Measurements from ENCODE around the gene DRC1. TPM values are rescaled to one million over a fixed set of nuclear protein-coding genes. Genes with fewer than 3 reads are reported as not detected.

Gene DRC1
- total and polyA plus RNA-seq, 2 donors (not counting 1 experiment from before 2014, with no cell fraction given), result under 0.01 to 0.10 TPM

DNA sequence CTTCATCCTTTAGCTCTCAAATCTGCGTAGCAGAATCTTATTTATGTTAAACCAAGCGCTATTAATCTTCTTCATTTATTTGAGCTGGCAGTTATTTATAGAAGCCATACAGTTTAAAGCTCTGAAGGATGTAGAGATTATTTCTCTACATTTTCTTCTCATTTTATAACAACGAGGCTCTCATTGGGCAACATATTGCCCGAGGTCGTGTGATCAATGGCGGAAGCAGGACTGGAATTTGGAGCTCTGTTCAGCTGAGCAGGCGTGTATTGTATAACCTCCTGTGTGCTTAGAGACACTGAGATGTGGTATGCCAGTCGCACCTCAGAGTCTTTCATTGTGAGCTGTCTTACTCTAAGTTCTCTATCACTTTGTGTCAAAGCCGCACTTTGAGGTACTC, 17.5 kb upstream of the DRC1 start:
- no peak for TF ChIP-seq CTCF (conservative IDR thresholded peaks at IDR 0.05 in 1 of 2, IDR thresholded peaks at IDR 0.05 in 1 of 2; ENCODE audit: low read depth in 1 of 2, low read length in 2 of 2)
- TF ChIP-seq EZH2 (IDR thresholded peaks at IDR 0.05; ENCODE audit: low read length, missing control alignments), result no peak
- Histone ChIP-seq H3K9me3 (ENCODE audit: control insufficient read depth, insufficient read depth, low read depth, low read length) (no peaks in the 10 kb centered on the region), H3K4me2 (ENCODE audit: extremely low read depth, insufficient read depth, low read length) (no peak overlapping the region), H2AFZ (ENCODE audit: low read length) (no peak overlapping the region), H3K27ac (ENCODE audit: insufficient read depth, low read length) (no peak overlapping the region), H3K4me3 (replicated peaks in 1 of 4; ENCODE audit: control extremely low read depth in 1 of 4, insufficient read depth in 1 of 4, low read depth in 3 of 4, low read length in 4 of 4) (no peak overlapping the region), H3K79me2 (ENCODE audit: control insufficient read depth, insufficient read depth, low read length) (no peaks in the 10 kb centered on the region), H3K27me3 (ENCODE audit: control insufficient read depth, insufficient read depth, low read length) (no peaks in the 10 kb centered on the region), H3K9ac (ENCODE audit: insufficient read depth, low read length) (no peak overlapping the region), H3K36me3 (ENCODE audit: control insufficient read depth, insufficient read depth, low read length) (peaks cover 2% of the 10 kb centered on the region), H4K20me1 (ENCODE audit: control insufficient read depth, extremely low read depth, insufficient read depth, low read length) (no peaks in the 10 kb centered on the region), H3K4me1 (ENCODE audit: control insufficient read depth, extremely low read depth, insufficient read depth, low read length) (no peaks in the 10 kb centered on the region)
- no peak for DNase-seq (ENCODE audit: low read depth in 2 of 2)

GRCh38 chr2:26384597-26384996, 17.1 kb upstream of the DRC1 start:
- Histone ChIP-seq H3K9me3 (ENCODE audit: control insufficient read depth, insufficient read depth, low read depth, low read length) (no peaks in the 10 kb centered on the region), H4K20me1 (ENCODE audit: control insufficient read depth, extremely low read depth, insufficient read depth, low read length) (no peaks in the 10 kb centered on the region), H3K4me3 (replicated peaks in 1 of 4; ENCODE audit: control extremely low read depth in 1 of 4, insufficient read depth in 1 of 4, low read depth in 3 of 4, low read length in 4 of 4) (no peak overlapping the region), H3K9ac (ENCODE audit: insufficient read depth, low read length) (no peak overlapping the region), H3K4me2 (ENCODE audit: extremely low read depth, insufficient read depth, low read length) (no peak overlapping the region), H2AFZ (ENCODE audit: low read length) (no peak overlapping the region), H3K27ac (ENCODE audit: insufficient read depth, low read length) (no peak overlapping the region), H3K27me3 (ENCODE audit: control insufficient read depth, insufficient read depth, low read length) (no peaks in the 10 kb centered on the region), H3K79me2 (ENCODE audit: control insufficient read depth, insufficient read depth, low read length) (no peaks in the 10 kb centered on the region), H3K4me1 (ENCODE audit: control insufficient read depth, extremely low read depth, insufficient read depth, low read length) (no peaks in the 10 kb centered on the region), H3K36me3 (ENCODE audit: control insufficient read depth, insufficient read depth, low read length) (peaks cover 2% of the 10 kb centered on the region)
- DNase-seq (ENCODE audit: low read depth in 2 of 2), result no peak
- no peak for TF ChIP-seq EZH2 (IDR thresholded peaks at IDR 0.05; ENCODE audit: low read length, missing control alignments)
- TF ChIP-seq CTCF (conservative IDR thresholded peaks at IDR 0.05 in 1 of 2, IDR thresholded peaks at IDR 0.05 in 1 of 2; ENCODE audit: low read depth in 1 of 2, low read length in 2 of 2), result no peak

- Histone ChIP-seq H3K79me2 (ENCODE audit: control insufficient read depth, insufficient read depth, low read length) (no peaks in the 10 kb centered on the region), H3K9me3 (ENCODE audit: control insufficient read depth, insufficient read depth, low read depth, low read length) (no peaks in the 10 kb centered on the region), H3K27me3 (ENCODE audit: control insufficient read depth, insufficient read depth, low read length) (no peaks in the 10 kb centered on the region), H4K20me1 (ENCODE audit: control insufficient read depth, extremely low read depth, insufficient read depth, low read length) (no peaks in the 10 kb centered on the region), H2AFZ (ENCODE audit: low read length) (no peak overlapping the region), H3K27ac (ENCODE audit: insufficient read depth, low read length) (no peak overlapping the region), H3K9ac (ENCODE audit: insufficient read depth, low read length) (no peak overlapping the region), H3K4me1 (ENCODE audit: control insufficient read depth, extremely low read depth, insufficient read depth, low read length) (no peaks in the 10 kb centered on the region), H3K4me3 (replicated peaks in 1 of 4; ENCODE audit: control extremely low read depth in 1 of 4, insufficient read depth in 1 of 4, low read depth in 3 of 4, low read length in 4 of 4) (no peak overlapping the region), H3K36me3 (ENCODE audit: control insufficient read depth, insufficient read depth, low read length) (peaks cover 4% of the 10 kb centered on the region), H3K4me2 (ENCODE audit: extremely low read depth, insufficient read depth, low read length) (no peak overlapping the region)
- no peak for TF ChIP-seq EZH2 (IDR thresholded peaks at IDR 0.05; ENCODE audit: low read length, missing control alignments)
- no peak for TF ChIP-seq CTCF (conservative IDR thresholded peaks at IDR 0.05 in 1 of 2, IDR thresholded peaks at IDR 0.05 in 1 of 2; ENCODE audit: low read depth in 1 of 2, low read length in 2 of 2)
- no peak for DNase-seq (ENCODE audit: low read depth in 2 of 2)
Measured at GRCh38 chr2:26387189-26387588, 14.5 kb upstream of the DRC1 start.
